Stimulated activated CD4-positive, alpha-beta T cell treated with anti-CD3 and anti-CD28 coated beads, Interleukin-15, amount 100 ng/mL, for 48 hours (primary cell): ENCODE results near the gene LARGE2.

Experiments used
- DNase-seq, 2 donors: peaks; one replicate each; pipeline ENCODE4 v3.0.0-alpha.2; 2020; ENCODE audit warnings: low read depth in 2 of 2

Gene LARGE2

DNA sequence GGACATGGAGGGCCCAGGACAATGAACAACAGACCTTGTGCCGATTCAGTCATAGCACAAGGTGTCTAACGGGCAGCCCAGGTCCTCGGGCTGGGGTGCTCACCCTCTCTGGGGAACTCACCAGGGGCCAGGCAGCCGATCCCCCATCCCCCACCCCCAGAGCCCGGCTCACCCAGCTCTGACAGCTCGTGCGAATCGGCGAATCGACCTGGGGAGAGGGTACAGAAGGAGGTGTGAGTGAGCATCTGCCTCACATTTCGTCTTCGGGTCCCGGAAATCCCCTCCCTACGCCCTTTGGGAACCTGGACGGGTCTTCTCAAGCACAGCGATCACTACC is 5.2 kb upstream of the LARGE2 start:
- DNase-seq, result no peak

DNA sequence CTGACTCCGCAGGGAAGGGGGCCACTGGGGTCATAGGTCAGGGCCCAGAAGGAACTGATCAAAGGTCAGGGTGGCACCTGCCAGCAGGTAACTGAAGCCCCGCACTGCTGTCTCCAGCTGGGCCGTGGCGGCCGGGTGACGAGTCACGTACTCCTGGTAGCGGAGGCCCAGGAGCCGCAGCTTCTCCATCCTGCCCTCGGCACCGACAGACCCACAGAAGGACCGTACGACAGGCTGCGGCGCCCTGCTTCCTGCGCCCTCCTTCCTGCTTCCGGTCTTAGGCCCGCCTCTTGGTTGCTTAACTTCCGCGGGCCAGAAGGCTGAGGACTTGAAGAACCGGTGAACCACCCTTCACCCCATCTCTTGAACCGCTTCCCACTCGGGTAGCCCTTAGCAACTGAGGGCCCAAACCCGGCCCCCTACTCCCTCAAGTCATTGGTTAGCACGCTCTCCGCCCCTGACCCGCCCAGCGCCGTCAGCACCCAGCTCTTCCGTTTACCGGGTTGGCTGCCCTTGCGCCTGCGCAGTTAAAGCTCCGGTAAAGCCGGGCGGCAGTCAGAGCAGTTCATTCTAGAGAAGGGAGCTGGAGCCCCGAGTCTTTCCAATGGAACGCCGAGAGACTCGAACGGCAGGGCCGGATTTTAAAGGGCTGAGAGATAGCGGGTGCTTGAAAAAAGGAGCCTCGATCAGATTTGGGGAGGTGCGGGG is 4.7 kb upstream of the LARGE2 start, which contains the start of gene PEX16:
PEX16 (minus strand) TSS at position 255 of the 708 bp plus-strand sequence; CDS start at position 189, 66 bp downstream.
- DNase-seq, result peak; percentile 88 to 95

GRCh38 chr11:45918331-45918941 is 4.0 kb upstream of the LARGE2 start:
- peak; percentile 35 to 67 for DNase-seq

- no peak for DNase-seq
Measured at GRCh38 chr11:45918962-45919675, 3.3 kb upstream of the LARGE2 start.

- no peak for DNase-seq
Measured at GRCh38 chr11:45919806-45920530, 2.5 kb upstream of the LARGE2 start.

DNA sequence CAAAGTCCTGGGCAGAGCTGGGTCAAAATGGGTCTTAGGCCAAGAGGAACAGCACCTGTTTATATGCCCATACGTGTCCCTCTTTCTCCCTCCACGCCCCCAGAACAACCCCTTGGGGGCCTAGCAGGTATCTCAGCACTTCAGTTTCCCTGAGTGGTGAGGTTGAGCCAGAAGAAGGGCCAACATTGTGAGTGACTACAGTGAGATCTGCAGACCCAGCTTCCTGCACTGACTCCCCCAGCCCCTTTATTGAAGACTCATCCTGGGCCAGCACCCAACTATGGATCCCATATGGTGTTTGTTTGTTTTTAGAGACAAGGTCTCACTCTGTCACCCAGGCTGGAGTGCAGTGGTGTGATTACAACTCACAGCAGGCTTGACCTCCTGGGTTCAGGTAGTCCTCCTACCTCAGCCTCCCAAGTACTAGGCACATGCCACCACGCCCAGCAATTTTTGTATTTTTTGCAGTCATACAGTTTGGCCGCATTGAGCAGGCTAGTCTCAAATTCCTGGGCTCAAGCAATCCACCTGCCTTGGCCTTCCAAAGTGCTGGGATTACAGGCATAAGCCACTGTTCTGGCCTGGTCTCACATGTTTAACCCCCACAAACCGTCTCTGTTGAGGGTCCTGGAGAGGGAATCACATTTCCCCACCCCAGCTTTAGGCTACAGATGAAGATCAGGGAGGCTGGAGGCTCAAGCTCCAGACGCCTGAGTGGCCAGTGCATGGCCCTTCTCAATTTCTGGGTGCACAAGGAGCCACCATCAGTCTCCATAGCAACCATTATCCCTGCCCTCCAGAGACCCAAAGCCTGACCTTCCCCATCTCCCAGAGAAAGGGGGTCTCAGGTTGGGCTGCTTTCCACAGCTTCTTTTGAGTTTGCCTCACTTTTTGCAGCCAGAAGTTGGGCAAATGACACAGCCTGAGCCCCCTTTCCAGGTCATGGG is 1.7 kb upstream of the LARGE2 start:
- DNase-seq, result no peak

- no peak for DNase-seq
Measured at GRCh38 chr11:45921561-45922424, 663 bp upstream of the LARGE2 start.

DNA sequence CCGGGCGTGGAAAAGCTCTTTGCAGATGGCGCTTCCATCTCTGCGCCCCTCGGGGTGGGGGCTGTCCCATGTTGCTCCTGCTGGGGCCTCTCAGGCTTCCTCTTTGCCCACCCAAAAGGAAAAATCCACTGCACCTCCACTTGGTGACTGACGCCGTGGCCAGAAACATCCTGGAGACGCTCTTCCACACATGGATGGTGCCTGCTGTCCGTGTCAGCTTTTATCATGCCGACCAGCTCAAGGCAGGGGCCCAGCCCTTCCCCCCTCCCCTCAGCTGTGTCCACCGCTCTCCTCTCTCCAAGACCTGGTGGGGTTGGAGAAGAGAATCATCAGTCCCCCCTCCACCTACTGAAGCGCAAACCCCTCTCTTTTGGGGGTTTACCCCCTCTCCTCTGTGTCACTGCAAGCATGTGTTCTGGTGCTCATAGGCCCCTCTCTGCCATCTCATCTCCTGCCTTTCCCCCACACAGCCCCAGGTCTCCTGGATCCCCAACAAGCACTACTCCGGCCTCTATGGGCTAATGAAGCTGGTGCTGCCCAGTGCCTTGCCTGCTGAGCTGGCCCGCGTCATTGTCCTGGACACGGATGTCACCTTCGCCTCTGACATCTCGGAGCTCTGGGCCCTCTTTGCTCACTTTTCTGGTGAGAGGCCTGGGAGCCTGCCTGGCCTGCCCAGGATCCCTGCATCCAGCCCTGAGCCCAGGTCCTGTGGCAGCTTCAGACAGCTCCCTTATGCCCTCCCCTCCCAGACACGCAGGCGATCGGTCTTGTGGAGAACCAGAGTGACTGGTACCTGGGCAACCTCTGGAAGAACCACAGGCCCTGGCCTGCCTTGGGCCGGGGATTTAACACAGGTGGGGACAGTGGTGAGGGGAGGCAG is 1.8 kb downstream of the LARGE2 start:
- DNase-seq, result no peak

GRCh38 chr11:45924927-45925326 is 2.5 kb downstream of the LARGE2 start:
- DNase-seq, result no peak

- no peak for DNase-seq
Measured at GRCh38 chr11:45925550-45925949, 3.1 kb downstream of the LARGE2 start.

- DNase-seq, result no peak
Measured at GRCh38 chr11:45926001-45926401, 3.5 kb downstream of the LARGE2 start.

GRCh38 chr11:45926536-45927331 is 4.3 kb downstream of the LARGE2 start:
- no peak for DNase-seq

DNA sequence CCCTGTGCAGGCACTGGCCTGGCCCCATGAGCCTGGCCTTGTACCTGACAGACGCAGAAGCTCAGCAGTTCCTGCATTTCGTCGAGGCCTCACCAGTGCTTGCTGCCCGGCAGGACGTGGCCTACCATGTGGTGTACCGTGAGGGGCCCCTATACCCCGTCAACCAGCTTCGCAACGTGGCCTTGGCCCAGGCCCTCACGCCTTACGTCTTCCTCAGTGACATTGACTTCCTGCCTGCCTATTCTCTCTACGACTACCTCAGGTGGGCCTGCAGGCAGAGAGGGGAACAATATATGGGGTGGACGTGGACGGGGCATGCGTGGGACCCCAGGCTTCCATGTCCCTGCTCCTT is 4.9 kb downstream of the LARGE2 start:
- no peak for DNase-seq

- DNase-seq, result no peak
Measured at GRCh38 chr11:45927684-45928413, 5.4 kb downstream of the LARGE2 start.

DNA sequence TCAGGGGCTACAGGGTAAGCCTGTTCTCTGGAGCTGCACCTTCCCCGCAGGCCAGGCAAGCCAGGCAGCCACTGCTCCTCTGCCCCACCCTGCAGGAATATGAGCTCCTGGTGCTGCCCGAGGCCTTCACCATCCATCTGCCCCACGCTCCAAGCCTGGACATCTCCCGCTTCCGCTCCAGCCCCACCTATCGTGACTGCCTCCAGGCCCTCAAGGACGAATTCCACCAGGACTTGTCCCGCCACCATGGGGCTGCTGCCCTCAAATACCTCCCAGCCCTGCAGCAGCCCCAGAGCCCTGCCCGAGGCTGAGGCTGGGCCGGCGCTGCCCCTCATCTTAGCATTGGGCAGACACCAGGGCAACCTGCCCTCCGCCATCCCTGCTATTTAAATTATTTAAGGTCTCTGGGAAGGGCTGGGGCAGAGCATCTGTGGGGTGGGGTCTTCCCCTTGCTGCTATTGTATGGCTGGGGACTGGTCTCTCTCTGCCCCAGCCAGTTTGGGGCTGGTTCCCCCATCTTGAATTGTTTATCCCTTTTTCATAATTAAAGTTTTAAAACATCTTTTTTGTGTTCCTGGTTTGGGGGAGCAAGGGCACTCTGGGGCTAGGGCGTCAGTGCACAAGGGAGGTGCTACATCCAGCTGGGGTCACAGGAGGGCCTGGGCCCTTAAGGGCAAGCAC is 6.2 kb downstream of the LARGE2 start:
- DNase-seq, result no peak

- no peak for DNase-seq
Measured at GRCh38 chr11:45929486-45930030, 7.1 kb downstream of the LARGE2 start.
